ENCODE results near the gene TNFRSF21.
A peak's percentile ranks its signal among the peaks of the same experiment; 100 is the strongest.

TNFRSF21 gene

DNA sequence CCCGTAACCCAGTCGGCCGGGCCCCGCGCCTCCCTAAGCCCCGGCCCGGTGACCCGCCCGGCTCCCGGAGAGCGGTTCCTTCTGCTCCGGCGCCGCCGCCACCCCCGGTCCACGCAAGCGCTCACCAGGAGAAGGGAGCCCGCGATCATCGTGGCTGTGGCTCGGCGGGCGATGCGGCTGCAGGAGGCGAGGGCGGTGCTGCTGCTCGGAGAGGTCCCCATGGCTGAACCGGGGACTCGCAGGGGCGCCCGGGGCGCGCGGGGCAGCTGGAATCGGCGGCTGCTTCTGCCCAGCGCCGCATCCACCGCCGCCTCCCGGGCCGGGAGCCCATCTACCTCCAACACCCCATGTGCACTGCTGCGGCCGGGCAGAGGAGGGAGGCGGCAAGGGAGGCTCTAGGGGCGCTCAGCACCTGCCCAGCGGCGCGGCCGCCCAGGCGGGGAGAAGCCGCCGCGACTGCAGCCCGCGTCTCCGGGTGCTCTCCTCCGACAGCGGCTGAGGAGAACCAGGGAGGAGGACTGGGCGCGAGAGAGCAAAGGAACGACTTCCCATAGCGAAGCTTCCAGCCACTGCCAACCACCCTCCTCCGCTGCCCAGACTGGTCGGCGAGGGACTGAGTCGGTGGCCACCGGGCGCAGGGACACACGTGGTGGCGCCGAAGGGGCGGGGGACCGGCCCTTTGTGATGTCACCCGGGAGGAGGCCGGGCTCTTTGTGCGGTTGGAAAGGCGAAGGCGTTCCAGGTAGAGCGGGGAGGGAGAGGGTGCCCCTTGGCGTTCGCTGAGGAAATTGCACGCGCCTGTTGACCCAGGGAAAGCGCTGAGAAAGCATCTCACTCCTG, at the start of gene TNFRSF21:
Gene TNFRSF21 (minus strand): TSS at position 615 of the 840 bp plus-strand sequence. CDS start 394 bp downstream, at position 221.
- peak; percentile 2; the same call in 1 of the 2 replicates for TF ChIP-seq CEBPB (IDR thresholded peaks at IDR 0.05)
- TF ChIP-seq FOXM1 (IDR thresholded peaks at IDR 0.05; ENCODE audit: borderline replicate concordance, low read depth): no peak
- TF ChIP-seq ZBTB7A (IDR thresholded peaks at IDR 0.05; ENCODE audit: low read depth): peak; percentile 3; the same call in 1 of the 2 replicates
- TF ChIP-seq REST (IDR thresholded peaks at IDR 0.05; ENCODE audit: low read depth): no peak
- no peak for TF ChIP-seq EGR1 (IDR thresholded peaks at IDR 0.05)
- TF ChIP-seq, protein P1, sequence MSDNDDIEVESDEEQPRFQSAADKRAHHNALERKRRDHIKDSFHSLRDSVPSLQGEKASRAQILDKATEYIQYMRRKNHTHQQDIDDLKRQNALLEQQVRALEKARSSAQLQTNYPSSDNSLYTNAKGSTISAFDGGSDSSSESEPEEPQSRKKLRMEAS (IDR thresholded peaks at IDR 0.05): peak; percentile 98
- TF ChIP-seq, protein P2, sequence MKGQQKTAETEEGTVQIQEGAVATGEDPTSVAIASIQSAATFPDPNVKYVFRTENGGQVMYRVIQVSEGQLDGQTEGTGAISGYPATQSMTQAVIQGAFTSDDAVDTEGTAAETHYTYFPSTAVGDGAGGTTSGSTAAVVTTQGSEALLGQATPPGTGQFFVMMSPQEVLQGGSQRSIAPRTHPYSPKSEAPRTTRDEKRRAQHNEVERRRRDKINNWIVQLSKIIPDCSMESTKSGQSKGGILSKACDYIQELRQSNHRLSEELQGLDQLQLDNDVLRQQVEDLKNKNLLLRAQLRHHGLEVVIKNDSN (IDR thresholded peaks at IDR 0.05): peak; percentile 82
- TF ChIP-seq CREB1 (IDR thresholded peaks at IDR 0.05; ENCODE audit: low read depth): peak; percentile 63; the same call in 1 of the 2 replicates
- TF ChIP-seq TAF1 (IDR thresholded peaks at IDR 0.05; ENCODE audit: low read depth): peak; percentile 93
- TF ChIP-seq YY1 (IDR thresholded peaks at IDR 0.05; ENCODE audit: low read depth): no peak
- 0 out of 2 replicates have a peak, but pooled peaks have one; percentile 29 for TF ChIP-seq NFIC (IDR thresholded peaks at IDR 0.05)
- no peak for TF ChIP-seq EP300 (IDR thresholded peaks at IDR 0.05; ENCODE audit: borderline replicate concordance)
- TF ChIP-seq TEAD4 (IDR thresholded peaks at IDR 0.05): no peak
- TF ChIP-seq TCF12 (IDR thresholded peaks at IDR 0.05; ENCODE audit: low read depth): peak; percentile 44; the same call in 1 of the 2 replicates
- peak; percentile 97 for TF ChIP-seq RAD21 (IDR thresholded peaks at IDR 0.05; ENCODE audit: low read depth)

DNA sequence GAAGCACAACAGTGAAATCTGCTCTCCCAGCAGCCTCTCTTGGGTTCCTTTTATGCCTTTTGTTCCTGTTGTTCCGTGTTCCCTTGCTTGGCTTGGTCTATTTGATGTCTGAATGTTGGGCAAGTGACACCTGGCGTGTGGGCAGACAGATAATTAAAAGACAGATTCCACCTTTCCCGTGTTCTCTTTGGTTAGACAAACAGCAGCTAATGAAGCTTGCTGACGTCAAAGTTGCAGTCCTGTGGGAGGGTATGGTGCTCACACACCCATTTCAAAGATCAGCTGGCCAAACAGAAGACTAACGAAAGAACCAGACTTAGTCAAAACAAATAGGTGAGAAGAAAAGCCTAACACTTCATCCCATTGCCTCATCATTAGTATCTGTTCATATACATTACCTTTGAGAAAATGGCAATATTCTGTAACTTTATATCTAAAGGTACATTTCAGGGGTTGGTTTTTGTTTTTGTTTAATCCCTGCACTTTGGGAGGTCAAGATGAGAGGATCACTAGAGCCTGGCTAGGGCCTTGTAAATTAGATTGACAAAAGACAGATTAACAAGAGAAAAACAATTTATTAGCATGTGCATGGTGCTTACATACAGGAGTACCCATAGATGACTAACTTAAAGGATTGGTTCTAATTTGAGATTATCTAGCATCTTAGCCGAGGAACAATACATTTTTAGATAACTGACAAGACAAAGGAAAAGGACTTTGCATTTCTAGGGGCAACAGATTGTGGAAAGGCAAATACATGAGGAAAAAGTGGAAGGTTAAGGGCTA, 48.9 kb upstream of the TNFRSF21 start:
- no peak for TF ChIP-seq TEAD4 (IDR thresholded peaks at IDR 0.05)
- TF ChIP-seq CREB1 (IDR thresholded peaks at IDR 0.05; ENCODE audit: low read depth): no peak
- TF ChIP-seq FOXM1 (IDR thresholded peaks at IDR 0.05; ENCODE audit: borderline replicate concordance, low read depth): no peak
- TF ChIP-seq EP300 (IDR thresholded peaks at IDR 0.05; ENCODE audit: borderline replicate concordance): no peak
- TF ChIP-seq EGR1 (IDR thresholded peaks at IDR 0.05): no peak
- TF ChIP-seq, protein P1 (IDR thresholded peaks at IDR 0.05): no peak
- TF ChIP-seq RAD21 (IDR thresholded peaks at IDR 0.05; ENCODE audit: low read depth): no peak
- no peak for TF ChIP-seq ZBTB7A (IDR thresholded peaks at IDR 0.05; ENCODE audit: low read depth)
- TF ChIP-seq, protein P2 (IDR thresholded peaks at IDR 0.05): no peak
- TF ChIP-seq YY1 (IDR thresholded peaks at IDR 0.05; ENCODE audit: low read depth): no peak
- no peak for TF ChIP-seq NFIC (IDR thresholded peaks at IDR 0.05)
- no peak for TF ChIP-seq TAF1 (IDR thresholded peaks at IDR 0.05; ENCODE audit: low read depth)
- TF ChIP-seq REST (IDR thresholded peaks at IDR 0.05; ENCODE audit: low read depth): no peak
- no peak for TF ChIP-seq CEBPB (IDR thresholded peaks at IDR 0.05)
- no peak for TF ChIP-seq TCF12 (IDR thresholded peaks at IDR 0.05; ENCODE audit: low read depth)

- TF ChIP-seq EP300 (IDR thresholded peaks at IDR 0.05; ENCODE audit: borderline replicate concordance) (no peak), FOXM1 (IDR thresholded peaks at IDR 0.05; ENCODE audit: borderline replicate concordance, low read depth) (no peak), TCF12 (IDR thresholded peaks at IDR 0.05; ENCODE audit: low read depth) (no peak), EGR1 (IDR thresholded peaks at IDR 0.05) (no peak), ZBTB7A (IDR thresholded peaks at IDR 0.05; ENCODE audit: low read depth) (no peak), TEAD4 (IDR thresholded peaks at IDR 0.05) (no peak), CEBPB (IDR thresholded peaks at IDR 0.05) (no peak), REST (IDR thresholded peaks at IDR 0.05; ENCODE audit: low read depth) (no peak), RAD21 (IDR thresholded peaks at IDR 0.05; ENCODE audit: low read depth) (no peak), YY1 (IDR thresholded peaks at IDR 0.05; ENCODE audit: low read depth) (no peak), TAF1 (IDR thresholded peaks at IDR 0.05; ENCODE audit: low read depth) (no peak), NFIC (IDR thresholded peaks at IDR 0.05) (no peak), CREB1 (IDR thresholded peaks at IDR 0.05; ENCODE audit: low read depth) (no peak)
- TF ChIP-seq, protein P2 (IDR thresholded peaks at IDR 0.05): no peak
- TF ChIP-seq, protein P1 (IDR thresholded peaks at IDR 0.05): no peak
These were observed 48.1 kb upstream of the TNFRSF21 start for GRCh38 chr6:47357827-47358226.

All from Ishikawa (cell line).